Prostate gland (tissue), 2 donors: Measurements from ENCODE around the gene SHISAL2B.

Experiments used
- POLR2A ChIP-seq: fragments of 450-650 bp; IDR thresholded peaks from one replicate; pipeline ENCODE4 v1.6.1; 2016; ENCODE audit warnings: antibody characterized with exemption, mild to moderate bottlenecking
- TF ChIP-seq, protein P1 (sequence below), 4 experiments: fragments of 200-600 bp in 2 of 4; fragments of 450-650 bp in 2 of 4; sonication (generic) in 2 of 4; IDR thresholded peaks; 1 replicate in 3 of 4; 2 replicates in 1 of 4; pipeline ENCODE4 v1.5.1; 2016 to 2019; ENCODE audit warnings: antibody characterized with exemption in 4 of 4, mild to moderate bottlenecking in 2 of 4, moderate library complexity in 2 of 4

DNA sequence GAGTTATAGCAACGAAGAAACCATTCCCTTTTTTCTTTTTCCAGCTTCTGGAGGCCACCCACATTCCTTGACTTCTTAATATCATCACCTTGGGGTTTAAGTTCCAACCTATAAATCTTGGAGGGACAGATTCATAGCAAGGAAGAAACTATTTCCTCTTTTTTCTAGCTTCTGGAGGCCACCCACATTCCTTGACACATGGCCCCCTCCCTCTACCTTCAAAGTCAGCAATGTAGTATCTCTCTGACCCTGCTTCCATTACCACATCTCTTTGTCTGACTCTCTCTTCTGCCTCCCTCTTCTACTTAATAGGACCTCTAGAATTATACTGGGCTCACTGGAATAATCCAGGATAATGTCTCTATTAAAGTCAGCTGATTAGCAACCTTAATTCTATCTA is 34.7 kb upstream of the SHISAL2B start:
- TF ChIP-seq, protein P1, sequence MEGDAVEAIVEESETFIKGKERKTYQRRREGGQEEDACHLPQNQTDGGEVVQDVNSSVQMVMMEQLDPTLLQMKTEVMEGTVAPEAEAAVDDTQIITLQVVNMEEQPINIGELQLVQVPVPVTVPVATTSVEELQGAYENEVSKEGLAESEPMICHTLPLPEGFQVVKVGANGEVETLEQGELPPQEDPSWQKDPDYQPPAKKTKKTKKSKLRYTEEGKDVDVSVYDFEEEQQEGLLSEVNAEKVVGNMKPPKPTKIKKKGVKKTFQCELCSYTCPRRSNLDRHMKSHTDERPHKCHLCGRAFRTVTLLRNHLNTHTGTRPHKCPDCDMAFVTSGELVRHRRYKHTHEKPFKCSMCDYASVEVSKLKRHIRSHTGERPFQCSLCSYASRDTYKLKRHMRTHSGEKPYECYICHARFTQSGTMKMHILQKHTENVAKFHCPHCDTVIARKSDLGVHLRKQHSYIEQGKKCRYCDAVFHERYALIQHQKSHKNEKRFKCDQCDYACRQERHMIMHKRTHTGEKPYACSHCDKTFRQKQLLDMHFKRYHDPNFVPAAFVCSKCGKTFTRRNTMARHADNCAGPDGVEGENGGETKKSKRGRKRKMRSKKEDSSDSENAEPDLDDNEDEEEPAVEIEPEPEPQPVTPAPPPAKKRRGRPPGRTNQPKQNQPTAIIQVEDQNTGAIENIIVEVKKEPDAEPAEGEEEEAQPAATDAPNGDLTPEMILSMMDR (IDR thresholded peaks at IDR 0.05): no peak
- TF ChIP-seq POLR2A: no peak
